GM12878 (cell line): ENCODE results near the gene NOL4L. TPM values are rescaled to one million over a fixed set of nuclear protein-coding genes. Genes with fewer than 3 reads are reported as not detected.

ENCODE experiments used
- ATAC-seq: fragments of 200-7000 bp; cut with Tn5 transposase; 3 replicates; pipeline ENCODE4 v1.9.1; 2020; ENCODE audit warnings: mild to moderate bottlenecking, moderate library complexity
- BruUV-seq: library from RNA; stranded (reverse); fragments of 400-500 nt; replicated peaks from 2 replicates; lab custom pipeline; 2021; lab: Mats Ljungman, UMichigan
- CTCF ChIA-PET: fragments of 300-600 bp; sonication (Branson Sonifier 250); formaldehyde crosslinking; extraction: SDS; loops from one replicate; lab custom pipeline; 2021; ENCODE audit warnings: inconsistent platforms; lab: Yijun Ruan, JAX
- POLR2A ChIA-PET: fragments of 350-600 bp; formaldehyde crosslinking; extraction: SDS; loops from one replicate; lab custom pipeline; 2021; ENCODE audit warnings: inconsistent platforms; lab: Charles Lee
- RAD21 ChIA-PET: fragments of 300-600 bp; sonication (Branson Sonifier 250); formaldehyde crosslinking; loops from one replicate; lab custom pipeline; 2023; ENCODE audit warnings: antibody characterized with exemption; ENCODE audit not compliant: unreplicated experiment; lab: Charles Lee
- SMC1A ChIA-PET: fragments of 300-600 bp; sonication (Branson Sonifier 250); formaldehyde crosslinking; loops from one replicate; lab custom pipeline; 2023; ENCODE audit not compliant: unreplicated experiment, uncharacterized antibody; lab: Charles Lee
- DNase-seq: peaks from one replicate; pipeline ENCODE4 v3.0.0-alpha.2; 2011; ENCODE audit warnings: low read depth, low spot score
- FAIRE-seq: peaks from 3 replicates; lab custom pipeline; 2011; peaks lifted over from hg19 to GRCh38; lab: Jason Lieb, UNC
- H2AFZ ChIP-seq: 2 replicates; pipeline ENCODE4 v1.6.0; 2011; ENCODE audit warnings: low read depth, low read length, control low read depth; ENCODE audit not compliant: control insufficient read depth
- H3K27ac ChIP-seq: 2 replicates; pipeline ENCODE4 v1.5.1; 2011; ENCODE audit warnings: control low read depth; ENCODE audit not compliant: control insufficient read depth, insufficient read depth
- H3K27me3 ChIP-seq, 2 experiments: replicated peaks in 1 of 2; 2 replicates each; pipeline versions ENCODE4 v1.6.0 to v1.6.1; 2011; ENCODE audit warnings: low read length in 1 of 2; ENCODE audit not compliant: control insufficient read depth in 2 of 2, insufficient read depth in 2 of 2
- H3K36me3 ChIP-seq, 2 experiments: 2 replicates each; pipeline ENCODE4 v1.5.1; 2011; ENCODE audit warnings: low read length in 1 of 2; ENCODE audit not compliant: control insufficient read depth in 2 of 2, insufficient read depth in 2 of 2
- H3K4me1 ChIP-seq: 2 replicates; pipeline ENCODE4 v1.6.1; 2011; ENCODE audit warnings: mild to moderate bottlenecking, low read length, moderate library complexity, mixed read lengths; ENCODE audit not compliant: control insufficient read depth, insufficient read depth
- H3K4me2 ChIP-seq: 2 replicates; pipeline ENCODE4 v1.6.0; 2011; ENCODE audit warnings: control low read depth; ENCODE audit not compliant: control insufficient read depth, insufficient read depth
- H3K4me3 ChIP-seq: fragments of 200-600 bp; sonication (generic); 2 replicates; pipeline ENCODE4 v1.5.1; 2016
- H3K79me2 ChIP-seq: 2 replicates; pipeline ENCODE4 v1.6.0; 2011; ENCODE audit warnings: low read length; ENCODE audit not compliant: control insufficient read depth, insufficient read depth
- H3K9ac ChIP-seq: 2 replicates; pipeline ENCODE4 v1.8.0; 2011; ENCODE audit warnings: low read length, control low read depth, mixed read lengths; ENCODE audit not compliant: control insufficient read depth, insufficient read depth
- H3K9me3 ChIP-seq: replicated peaks from 3 replicates; pipeline ENCODE4 v1.5.1; 2011; ENCODE audit warnings: mild to moderate bottlenecking, low read length; ENCODE audit not compliant: control insufficient read depth, insufficient read depth
- H4K20me1 ChIP-seq: 2 replicates; pipeline ENCODE4 v1.6.0; 2011; ENCODE audit not compliant: control insufficient read depth, insufficient read depth
- HDAC6 ChIP-seq: fragments of 200-600 bp; sonication (generic); IDR thresholded peaks from one replicate; pipeline ENCODE4 v1.8.0; 2017; ENCODE audit warnings: antibody characterized with exemption; ENCODE audit not compliant: unreplicated experiment
- IKZF1 ChIP-seq: fragments of 450-650 bp; conservative IDR thresholded peaks from 2 replicates; pipeline ENCODE4 v1.6.1; 2017; ENCODE audit warnings: antibody characterized with exemption, mild to moderate bottlenecking
- POLR2A ChIP-seq: IDR thresholded peaks from 2 replicates; pipeline ENCODE4 v1.6.1; 2011; ENCODE audit warnings: low read depth, mild to moderate bottlenecking, low read length
- POLR2AphosphoS5 ChIP-seq: IDR thresholded peaks from 2 replicates; pipeline ENCODE4 v1.6.1; 2011; ENCODE audit warnings: mild to moderate bottlenecking, low read length, inconsistent platforms
- RBBP5 ChIP-seq: fragments of 200-600 bp; sonication (generic); conservative IDR thresholded peaks from 2 replicates; pipeline ENCODE4 v1.6.1; 2016
- SMC3 ChIP-seq: IDR thresholded peaks from 2 replicates; pipeline ENCODE4 v1.6.1; 2011; ENCODE audit warnings: low read length, improper control_type of control experiment, borderline replicate concordance
- SUZ12 ChIP-seq: fragments of 200-600 bp; sonication (generic); IDR thresholded peaks from one replicate; pipeline ENCODE4 v1.6.1; 2018; ENCODE audit warnings: antibody characterized with exemption, mild to moderate bottlenecking; ENCODE audit not compliant: unreplicated experiment
- TCF12 ChIP-seq: IDR thresholded peaks from 2 replicates; pipeline ENCODE4 v1.6.1; 2011; ENCODE audit warnings: low read depth, mild to moderate bottlenecking, low read length
- TCF7 ChIP-seq: IDR thresholded peaks from 2 replicates; pipeline ENCODE4 v1.6.1; 2014; ENCODE audit warnings: antibody characterized with exemption, borderline replicate concordance
- WGBS: methylation state at CpG from one replicate; pipeline ENCODE4 v1.1.6; 2016; ENCODE audit warnings: low lambda C conversion rate; ENCODE audit not compliant: insufficient replicate concordance, insufficient coverage; ENCODE audit errors: missing lambda C conversion rate; 5-methylcytosine and 5-hydroxymethylcytosine counted together
- in situ Hi-C: fragments of 300-500 bp; cut with MboI; formaldehyde crosslinking; loops from 9 replicates; pipeline ENCODE4 v1.14.3; 2018; ENCODE audit warnings: mixed read lengths
- intact Hi-C: fragments of 100-400 bp; cut with micrococcal nuclease; formaldehyde crosslinking; loops from one replicate; pipeline ENCODE4 v1.14.2; 2022; ENCODE audit not compliant: unreplicated experiment
- polyA plus RNA-seq, 11 experiments: library from polyadenylated mRNA; depleted of rRNA in 4 of 11; unstranded in 6 of 11; stranded (reverse) in 5 of 11; fragments of >200 nt; fragmentation: Nextera tagmentation in 4 of 11; fragmentation: Illumina TruSeq in 1 of 11; extraction: Ambion mirVana in 4 of 11; extraction: Trizol in 1 of 11; gene quantifications; 1 replicate in 1 of 11; 2 replicates in 10 of 11; pipeline versions ENCODE4 v1.2.1 to v1.2.3, GENCODE V29; 2011 to 2016; ENCODE audit warnings: inconsistent platforms in 2 of 11, missing spikeins in 2 of 11, low read depth in 1 of 11
- total RNA-seq, 4 experiments: library from RNA; depleted of rRNA in 3 of 4; stranded (reverse); fragments of >200 nt in 3 of 4; fragmentation: Illumina TruSeq in 1 of 4; extraction: Trizol in 1 of 4; gene quantifications; 2 replicates each; pipeline versions ENCODE4 v1.2.1 to v1.2.3, GENCODE V29; 2013 to 2021
- TF ChIP-seq, protein P1 (sequence below): IDR thresholded peaks from 2 replicates; pipeline ENCODE4 v1.6.1; 2012; ENCODE audit warnings: improper control_type of control experiment, low read depth, low read length; ENCODE audit not compliant: insufficient replicate concordance
- TF ChIP-seq, protein P2 (sequence below): fragments of 450-650 bp; IDR thresholded peaks from 2 replicates; pipeline ENCODE4 v1.6.1; 2017; ENCODE audit warnings: antibody characterized with exemption, mild to moderate bottlenecking, moderate library complexity
- TF ChIP-seq, protein P3 (sequence below): IDR thresholded peaks from 2 replicates; pipeline ENCODE4 v1.6.1; 2012; ENCODE audit warnings: mild to moderate bottlenecking, low read depth, low read length

The NOL4L gene
- total and polyA plus RNA-seq, 10 of the 15 experiments (the other 5 are each of a cell fraction or from before 2014, with no cell fraction given), result 2.3 to 24.0 (median 8.0) TPM

DNA sequence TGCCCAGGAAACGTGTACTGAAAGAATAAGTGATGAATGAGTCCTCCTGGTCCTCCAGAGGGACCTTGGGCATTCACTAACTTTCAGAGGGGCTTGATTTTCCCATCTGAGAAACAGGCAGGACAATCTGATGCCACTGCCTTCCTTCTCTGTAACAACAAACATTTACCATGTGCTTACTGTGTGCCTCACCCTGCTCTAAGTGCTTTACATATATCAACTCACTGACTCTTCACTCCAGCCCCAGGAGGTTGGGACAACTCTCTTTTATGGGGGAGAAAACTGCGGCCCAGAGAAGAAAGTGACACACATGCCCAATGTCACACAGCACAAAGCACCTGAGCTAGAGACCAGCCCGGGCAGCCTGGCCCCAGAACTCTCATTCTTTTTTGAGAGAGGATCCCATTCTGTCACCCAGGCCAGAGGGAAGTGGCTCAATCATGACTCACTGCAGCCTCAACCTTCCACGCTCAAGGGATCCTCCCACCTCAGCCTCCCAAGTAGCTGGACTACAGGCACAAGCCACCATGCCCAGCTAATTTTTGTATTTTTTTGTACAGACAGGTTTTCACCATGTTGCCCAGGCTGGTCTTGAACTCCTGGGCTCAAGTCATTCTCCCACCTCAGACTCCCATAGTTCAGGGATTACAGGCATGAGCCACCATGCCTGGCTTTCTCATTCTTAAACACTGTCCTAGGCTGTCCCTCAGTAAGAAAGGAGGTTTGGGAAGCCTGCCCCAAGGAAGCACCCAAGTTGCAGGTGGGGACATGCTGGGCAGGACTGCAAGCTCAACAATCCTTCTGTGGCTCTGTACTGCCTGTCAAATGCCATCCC is 38.0 kb downstream of the NOL4L start:
- FAIRE-seq (no peak), ATAC-seq (no peak), DNase-seq (no peak)
- RAD21 ChIA-PET, result interaction anchor here (1.3 kb wide), 1 partner anchor 107 kb away, joined by 3 read pairs; no protein-coding TSS in a partner anchor
- WGBS, result 53% methylated on average over 4 of the region's 4 CpGs
- intact Hi-C loops (no loop called here), in situ Hi-C loops (no loop called here)
- no peaks in the 10 kb centered on the region for H3K79me2 ChIP-seq
- H3K9ac ChIP-seq, result no peak overlapping the region
- H3K36me3 ChIP-seq, result no peaks in the 10 kb centered on the region
- no peak overlapping the region for H3K27ac ChIP-seq
- H3K4me2 ChIP-seq, result no peak overlapping the region
- H3K4me1 ChIP-seq, result no peaks in the 10 kb centered on the region
- H3K4me3 ChIP-seq, result no peak overlapping the region
- BruUV-seq, result no TSS peak
- POLR2A ChIA-PET, result no interaction called here
- SMC1A ChIA-PET, result interaction anchor here (1.6 to 2.0 kb wide), 2 partner anchors 10 to 25 kb away, joined by 5 to 6 read pairs; no protein-coding TSS in a partner anchor
- no peaks in the 10 kb centered on the region for H4K20me1 ChIP-seq
- no peak overlapping the region for H2AFZ ChIP-seq
- H3K27me3 ChIP-seq, result no peaks in the 10 kb centered on the region
- no peaks in the 10 kb centered on the region for H3K9me3 ChIP-seq
- CTCF ChIA-PET, result interaction anchor here (1.6 kb wide), 1 partner anchor 10 kb away, joined by 4 read pairs; no protein-coding TSS in a partner anchor
- TF ChIP-seq TCF12, result no peak
- TF ChIP-seq, protein P1, sequence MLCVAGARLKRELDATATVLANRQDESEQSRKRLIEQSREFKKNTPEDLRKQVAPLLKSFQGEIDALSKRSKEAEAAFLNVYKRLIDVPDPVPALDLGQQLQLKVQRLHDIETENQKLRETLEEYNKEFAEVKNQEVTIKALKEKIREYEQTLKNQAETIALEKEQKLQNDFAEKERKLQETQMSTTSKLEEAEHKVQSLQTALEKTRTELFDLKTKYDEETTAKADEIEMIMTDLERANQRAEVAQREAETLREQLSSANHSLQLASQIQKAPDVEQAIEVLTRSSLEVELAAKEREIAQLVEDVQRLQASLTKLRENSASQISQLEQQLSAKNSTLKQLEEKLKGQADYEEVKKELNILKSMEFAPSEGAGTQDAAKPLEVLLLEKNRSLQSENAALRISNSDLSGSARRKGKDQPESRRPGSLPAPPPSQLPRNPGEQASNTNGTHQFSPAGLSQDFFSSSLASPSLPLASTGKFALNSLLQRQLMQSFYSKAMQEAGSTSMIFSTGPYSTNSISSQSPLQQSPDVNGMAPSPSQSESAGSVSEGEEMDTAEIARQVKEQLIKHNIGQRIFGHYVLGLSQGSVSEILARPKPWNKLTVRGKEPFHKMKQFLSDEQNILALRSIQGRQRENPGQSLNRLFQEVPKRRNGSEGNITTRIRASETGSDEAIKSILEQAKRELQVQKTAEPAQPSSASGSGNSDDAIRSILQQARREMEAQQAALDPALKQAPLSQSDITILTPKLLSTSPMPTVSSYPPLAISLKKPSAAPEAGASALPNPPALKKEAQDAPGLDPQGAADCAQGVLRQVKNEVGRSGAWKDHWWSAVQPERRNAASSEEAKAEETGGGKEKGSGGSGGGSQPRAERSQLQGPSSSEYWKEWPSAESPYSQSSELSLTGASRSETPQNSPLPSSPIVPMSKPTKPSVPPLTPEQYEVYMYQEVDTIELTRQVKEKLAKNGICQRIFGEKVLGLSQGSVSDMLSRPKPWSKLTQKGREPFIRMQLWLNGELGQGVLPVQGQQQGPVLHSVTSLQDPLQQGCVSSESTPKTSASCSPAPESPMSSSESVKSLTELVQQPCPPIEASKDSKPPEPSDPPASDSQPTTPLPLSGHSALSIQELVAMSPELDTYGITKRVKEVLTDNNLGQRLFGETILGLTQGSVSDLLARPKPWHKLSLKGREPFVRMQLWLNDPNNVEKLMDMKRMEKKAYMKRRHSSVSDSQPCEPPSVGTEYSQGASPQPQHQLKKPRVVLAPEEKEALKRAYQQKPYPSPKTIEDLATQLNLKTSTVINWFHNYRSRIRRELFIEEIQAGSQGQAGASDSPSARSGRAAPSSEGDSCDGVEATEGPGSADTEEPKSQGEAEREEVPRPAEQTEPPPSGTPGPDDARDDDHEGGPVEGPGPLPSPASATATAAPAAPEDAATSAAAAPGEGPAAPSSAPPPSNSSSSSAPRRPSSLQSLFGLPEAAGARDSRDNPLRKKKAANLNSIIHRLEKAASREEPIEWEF, result no peak
- no peak for TF ChIP-seq POLR2AphosphoS5
- TF ChIP-seq, protein P2, sequence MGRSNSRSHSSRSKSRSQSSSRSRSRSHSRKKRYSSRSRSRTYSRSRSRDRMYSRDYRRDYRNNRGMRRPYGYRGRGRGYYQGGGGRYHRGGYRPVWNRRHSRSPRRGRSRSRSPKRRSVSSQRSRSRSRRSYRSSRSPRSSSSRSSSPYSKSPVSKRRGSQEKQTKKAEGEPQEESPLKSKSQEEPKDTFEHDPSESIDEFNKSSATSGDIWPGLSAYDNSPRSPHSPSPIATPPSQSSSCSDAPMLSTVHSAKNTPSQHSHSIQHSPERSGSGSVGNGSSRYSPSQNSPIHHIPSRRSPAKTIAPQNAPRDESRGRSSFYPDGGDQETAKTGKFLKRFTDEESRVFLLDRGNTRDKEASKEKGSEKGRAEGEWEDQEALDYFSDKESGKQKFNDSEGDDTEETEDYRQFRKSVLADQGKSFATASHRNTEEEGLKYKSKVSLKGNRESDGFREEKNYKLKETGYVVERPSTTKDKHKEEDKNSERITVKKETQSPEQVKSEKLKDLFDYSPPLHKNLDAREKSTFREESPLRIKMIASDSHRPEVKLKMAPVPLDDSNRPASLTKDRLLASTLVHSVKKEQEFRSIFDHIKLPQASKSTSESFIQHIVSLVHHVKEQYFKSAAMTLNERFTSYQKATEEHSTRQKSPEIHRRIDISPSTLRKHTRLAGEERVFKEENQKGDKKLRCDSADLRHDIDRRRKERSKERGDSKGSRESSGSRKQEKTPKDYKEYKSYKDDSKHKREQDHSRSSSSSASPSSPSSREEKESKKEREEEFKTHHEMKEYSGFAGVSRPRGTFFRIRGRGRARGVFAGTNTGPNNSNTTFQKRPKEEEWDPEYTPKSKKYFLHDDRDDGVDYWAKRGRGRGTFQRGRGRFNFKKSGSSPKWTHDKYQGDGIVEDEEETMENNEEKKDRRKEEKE, result no peak
- TF ChIP-seq POLR2A, result no peak
- no peak for TF ChIP-seq RBBP5
- TF ChIP-seq, protein P3, sequence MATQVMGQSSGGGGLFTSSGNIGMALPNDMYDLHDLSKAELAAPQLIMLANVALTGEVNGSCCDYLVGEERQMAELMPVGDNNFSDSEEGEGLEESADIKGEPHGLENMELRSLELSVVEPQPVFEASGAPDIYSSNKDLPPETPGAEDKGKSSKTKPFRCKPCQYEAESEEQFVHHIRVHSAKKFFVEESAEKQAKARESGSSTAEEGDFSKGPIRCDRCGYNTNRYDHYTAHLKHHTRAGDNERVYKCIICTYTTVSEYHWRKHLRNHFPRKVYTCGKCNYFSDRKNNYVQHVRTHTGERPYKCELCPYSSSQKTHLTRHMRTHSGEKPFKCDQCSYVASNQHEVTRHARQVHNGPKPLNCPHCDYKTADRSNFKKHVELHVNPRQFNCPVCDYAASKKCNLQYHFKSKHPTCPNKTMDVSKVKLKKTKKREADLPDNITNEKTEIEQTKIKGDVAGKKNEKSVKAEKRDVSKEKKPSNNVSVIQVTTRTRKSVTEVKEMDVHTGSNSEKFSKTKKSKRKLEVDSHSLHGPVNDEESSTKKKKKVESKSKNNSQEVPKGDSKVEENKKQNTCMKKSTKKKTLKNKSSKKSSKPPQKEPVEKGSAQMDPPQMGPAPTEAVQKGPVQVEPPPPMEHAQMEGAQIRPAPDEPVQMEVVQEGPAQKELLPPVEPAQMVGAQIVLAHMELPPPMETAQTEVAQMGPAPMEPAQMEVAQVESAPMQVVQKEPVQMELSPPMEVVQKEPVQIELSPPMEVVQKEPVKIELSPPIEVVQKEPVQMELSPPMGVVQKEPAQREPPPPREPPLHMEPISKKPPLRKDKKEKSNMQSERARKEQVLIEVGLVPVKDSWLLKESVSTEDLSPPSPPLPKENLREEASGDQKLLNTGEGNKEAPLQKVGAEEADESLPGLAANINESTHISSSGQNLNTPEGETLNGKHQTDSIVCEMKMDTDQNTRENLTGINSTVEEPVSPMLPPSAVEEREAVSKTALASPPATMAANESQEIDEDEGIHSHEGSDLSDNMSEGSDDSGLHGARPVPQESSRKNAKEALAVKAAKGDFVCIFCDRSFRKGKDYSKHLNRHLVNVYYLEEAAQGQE, result no peak
- no peak for TF ChIP-seq HDAC6
- no peak for TF ChIP-seq SUZ12
- TF ChIP-seq SMC3, result no peak
- no peak for TF ChIP-seq TCF7
- TF ChIP-seq IKZF1, result no peak
